ENCODE data around the gene MDFI.

The MDFI gene

GRCh38 chr6:41688256-41688965 is 50.1 kb downstream of the MDFI start:
- no peak for DNase-seq (ENCODE audit: low read depth in 2 of 2)

- DNase-seq (ENCODE audit: low read depth in 2 of 2) = no peak
These were observed 51.1 kb downstream of the MDFI start for GRCh38 chr6:41689171-41690008.

- DNase-seq (ENCODE audit: low read depth in 2 of 2) = no peak
These were observed 52.5 kb downstream of the MDFI start for GRCh38 chr6:41690541-41691330.

- no peak for DNase-seq (ENCODE audit: low read depth in 2 of 2)
These were observed 53.3 kb downstream of the MDFI start for GRCh38 chr6:41691426-41692079.

GRCh38 chr6:41692080-41692675 is 53.9 kb downstream of the MDFI start:
- DNase-seq (ENCODE audit: low read depth in 2 of 2) = no peak

GRCh38 chr6:41692730-41693129 is 54.5 kb downstream of the MDFI start:
- no peak for DNase-seq (ENCODE audit: low read depth in 2 of 2)

GRCh38 chr6:41693281-41694240 is 55.3 kb downstream of the MDFI start:
- DNase-seq (ENCODE audit: low read depth in 2 of 2) = no peak

GRCh38 chr6:41694815-41695526 is 56.7 kb downstream of the MDFI start:
- DNase-seq (ENCODE audit: low read depth in 2 of 2) = no peak

GRCh38 chr6:41695825-41696224 is 57.6 kb downstream of the MDFI start:
- no peak for DNase-seq (ENCODE audit: low read depth in 2 of 2)

- DNase-seq (ENCODE audit: low read depth in 2 of 2) = no peak
These were observed 58.5 kb downstream of the MDFI start for GRCh38 chr6:41696788-41697187.

- DNase-seq (ENCODE audit: low read depth in 2 of 2) = no peak
These were observed 59.9 kb downstream of the MDFI start for GRCh38 chr6:41697861-41698781.

GRCh38 chr6:41699063-41699462 is 60.8 kb downstream of the MDFI start:
- no peak for DNase-seq (ENCODE audit: low read depth in 2 of 2)

GRCh38 chr6:41700463-41701347 is 62.4 kb downstream of the MDFI start:
- no peak for DNase-seq (ENCODE audit: low read depth in 2 of 2)

- no peak for DNase-seq (ENCODE audit: low read depth in 2 of 2)
These were observed 63.9 kb downstream of the MDFI start for GRCh38 chr6:41702089-41702745.

- DNase-seq (ENCODE audit: low read depth in 2 of 2) = no peak
These were observed 64.7 kb downstream of the MDFI start for GRCh38 chr6:41702771-41703494.

Measured in stimulated activated CD4-positive, alpha-beta T cell treated with anti-CD3 and anti-CD28 coated beads, Interleukin-1b, Interleukin-23, amount 100 ng/mL, for 4 hours (primary cell).